Measurements from ENCODE around the gene KCNJ14.
A peak's percentile ranks its signal among the peaks of the same experiment; 100 is the strongest.

KCNJ14 gene

DNA sequence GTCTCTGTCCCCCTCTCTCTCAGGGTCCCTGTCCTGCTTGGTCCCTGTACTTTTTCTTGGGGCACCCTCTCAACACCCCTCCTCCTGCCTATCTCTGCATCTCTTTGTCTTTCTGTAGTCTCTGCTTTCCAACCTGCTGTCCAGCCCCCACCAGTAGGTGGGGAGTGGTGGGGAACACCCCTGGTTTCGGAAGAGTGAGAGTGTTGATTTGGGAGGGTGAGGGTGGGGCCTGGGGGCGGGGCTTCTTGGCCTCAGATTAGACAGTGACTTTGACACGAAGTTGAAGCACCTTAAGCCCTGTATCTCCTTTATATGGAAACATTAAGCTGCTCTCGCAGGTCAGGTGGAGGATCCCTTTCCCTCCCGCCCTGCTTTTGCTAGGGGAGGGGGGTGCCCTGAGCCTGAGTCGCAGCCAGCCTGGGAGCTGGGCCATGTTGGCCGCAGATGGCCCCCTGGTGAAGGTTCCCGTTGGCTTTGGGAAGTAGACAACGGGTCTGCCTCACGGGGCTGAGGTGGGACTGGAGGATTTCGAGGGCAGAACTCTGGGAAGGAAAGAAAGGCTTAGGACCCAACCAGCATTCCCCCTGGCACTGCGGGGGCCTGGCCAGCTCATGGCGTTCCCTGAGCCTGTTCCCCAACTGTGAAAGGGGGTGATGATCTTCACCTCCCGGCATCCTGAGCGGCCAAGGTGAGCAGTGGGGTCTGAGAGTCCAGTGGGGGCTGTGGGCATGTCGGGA is at the start of gene KCNJ14:
Gene KCNJ14 (plus strand): TSS at position 404 of the 737 bp plus-strand sequence. CDS start 6,151 bp downstream, outside the sequence.
- DNase-seq, result no peak

DNA sequence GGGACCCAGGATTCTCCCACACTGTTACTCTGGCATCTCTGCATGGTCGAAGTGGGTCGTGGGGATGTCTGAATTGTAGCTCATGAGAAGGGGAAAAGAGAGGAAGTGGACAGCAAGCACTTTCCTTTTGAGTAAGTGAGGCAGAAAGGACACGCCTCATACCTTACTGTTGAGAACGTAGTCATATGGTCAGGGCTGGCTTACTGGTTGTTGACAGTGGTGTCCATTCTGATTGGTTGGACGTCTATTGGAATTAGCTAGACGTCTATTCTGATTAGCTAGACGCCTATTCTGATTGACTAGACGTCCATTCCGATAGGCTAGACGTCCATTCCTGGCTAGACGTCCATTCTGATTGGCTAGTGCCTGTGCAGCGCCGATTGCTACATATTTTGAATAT is 49.5 kb upstream of the KCNJ14 start:
- no peak for DNase-seq

- DNase-seq, result no peak
These were observed 41.3 kb upstream of the KCNJ14 start for GRCh38 chr19:48413879-48414587.

DNA sequence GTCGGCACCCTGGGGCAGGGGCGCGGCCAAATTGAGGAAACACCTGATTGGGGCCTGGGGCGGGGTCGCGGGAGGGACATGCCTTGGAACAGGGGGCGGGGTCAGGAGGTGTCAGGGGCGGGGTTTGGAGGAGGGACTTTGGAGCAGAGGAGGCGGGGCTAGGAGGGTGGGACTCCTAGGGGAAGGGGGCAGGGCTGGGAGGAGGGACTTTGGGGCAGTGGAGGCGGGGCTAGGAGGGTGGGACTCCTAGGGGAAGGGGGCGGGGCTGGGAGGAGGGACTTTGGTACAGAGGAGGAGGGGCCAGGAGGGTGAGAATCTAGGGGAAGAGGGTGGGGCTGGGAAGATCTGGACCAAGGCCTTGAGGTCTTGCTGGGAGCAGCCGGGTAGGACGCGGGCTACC is 40.0 kb upstream of the KCNJ14 start:
- DNase-seq, result no peak

GRCh38 chr19:48415806-48416221 is 39.6 kb upstream of the KCNJ14 start:
- DNase-seq, result no peak

DNA sequence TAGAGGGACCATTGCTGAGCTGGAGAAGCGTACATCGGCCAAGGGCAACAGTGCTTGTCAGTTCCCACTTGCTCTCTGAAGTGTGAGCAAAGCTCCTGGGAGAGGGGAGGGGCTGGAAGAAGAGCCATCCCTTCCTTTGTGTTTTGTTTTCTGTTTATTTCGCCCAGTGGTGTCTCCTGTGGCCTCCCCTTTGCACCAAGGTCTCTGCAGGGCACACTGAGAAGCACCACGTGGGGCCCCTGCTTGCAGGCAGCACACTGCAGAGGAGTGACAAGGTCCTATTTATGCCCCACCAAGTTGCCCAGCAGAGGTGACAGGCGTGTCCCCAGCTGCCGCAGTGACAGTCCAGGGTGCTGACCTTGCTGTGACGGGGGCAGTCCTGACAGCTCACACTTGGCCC is 38.0 kb upstream of the KCNJ14 start:
- DNase-seq, result no peak

- no peak for DNase-seq
These were observed 36.9 kb upstream of the KCNJ14 start for GRCh38 chr19:48418317-48419064.

- no peak for DNase-seq
These were observed 36.0 kb upstream of the KCNJ14 start for GRCh38 chr19:48419158-48419920.

DNA sequence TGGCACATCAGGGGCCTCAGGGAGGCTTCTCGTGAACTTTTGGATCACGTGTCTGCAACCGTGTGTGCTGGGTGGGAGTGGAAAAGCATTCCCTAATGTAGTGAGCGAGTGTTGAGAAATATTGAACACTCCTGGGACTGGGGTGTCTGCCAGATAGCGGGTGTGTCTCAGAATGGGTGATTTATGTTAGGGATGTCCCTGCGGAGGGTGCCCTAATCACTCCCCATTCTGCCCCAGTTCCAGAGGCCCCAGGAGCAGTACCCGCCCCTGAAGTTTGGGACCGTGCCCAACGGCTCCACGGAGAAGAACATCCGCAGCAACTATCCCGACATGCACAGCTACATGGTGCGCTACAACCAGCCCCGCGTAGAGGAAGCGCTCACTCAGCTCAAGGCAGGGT is 33.8 kb upstream of the KCNJ14 start:
- DNase-seq, result no peak

DNA sequence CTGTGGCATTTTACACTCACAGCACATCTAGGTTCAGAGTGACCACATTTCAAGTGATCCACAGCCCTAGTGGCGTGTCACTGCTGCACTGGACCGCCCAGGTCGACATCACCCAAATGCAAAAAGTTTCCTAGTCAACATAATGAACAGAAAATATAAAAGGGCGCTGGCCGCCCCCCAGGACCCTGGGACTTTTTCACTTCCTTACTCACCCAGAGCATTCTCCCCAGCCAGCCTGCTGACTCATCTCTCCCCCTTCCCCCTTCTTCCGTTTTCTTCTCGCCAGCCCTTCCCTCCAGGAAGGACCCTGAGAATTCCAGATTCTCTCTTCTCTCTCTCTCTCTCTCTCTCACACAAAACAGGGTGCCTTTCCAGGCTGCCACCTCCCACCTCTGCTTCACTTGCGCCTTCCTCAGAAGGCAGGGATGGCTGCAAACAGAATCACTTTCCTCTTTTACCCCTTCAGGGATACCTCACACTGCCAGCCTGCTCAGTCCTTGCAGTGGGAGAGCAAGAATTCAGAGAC is 30.6 kb upstream of the KCNJ14 start:
- DNase-seq, result no peak

DNA sequence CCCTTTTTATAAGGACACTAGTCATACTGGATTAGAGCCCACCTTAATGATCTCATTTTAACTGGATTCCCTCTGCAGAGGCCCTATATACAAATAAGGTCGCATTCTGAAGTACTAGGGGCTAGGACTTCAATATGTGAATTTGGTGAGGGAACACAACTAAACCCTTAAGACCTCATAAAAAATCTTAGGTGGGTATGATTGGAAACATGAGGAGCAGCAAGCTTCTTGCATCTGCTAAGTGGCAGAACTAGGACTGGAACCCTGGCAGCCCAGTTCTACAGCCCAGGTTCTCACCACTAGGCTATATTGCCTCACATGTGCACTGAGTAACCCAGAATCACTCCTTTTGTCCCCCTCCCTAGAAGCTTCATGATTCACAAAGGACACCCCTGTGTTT is 26.7 kb upstream of the KCNJ14 start:
- DNase-seq, result no peak

GRCh38 chr19:48433337-48433736 is 22.0 kb upstream of the KCNJ14 start:
- DNase-seq, result no peak

DNA sequence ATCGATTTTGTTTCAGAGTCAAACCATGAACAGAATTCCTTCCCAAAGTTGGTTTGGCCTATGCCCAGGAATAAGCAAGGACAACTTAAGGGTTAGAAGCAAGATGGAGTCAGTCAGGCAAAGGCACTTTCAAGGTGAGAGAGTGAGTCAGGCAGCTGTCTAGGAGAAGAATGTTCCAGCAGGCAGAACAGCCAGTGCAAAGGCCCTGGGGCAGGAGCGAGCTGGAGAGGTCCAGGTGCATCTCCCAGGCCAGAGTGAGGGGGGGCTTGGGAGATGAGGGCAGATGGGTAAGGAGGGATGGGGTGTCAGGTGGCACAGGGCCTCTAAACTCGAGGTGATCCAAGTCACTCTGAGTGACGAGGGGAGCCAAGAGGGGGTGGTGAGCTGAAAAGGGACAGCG is 18.8 kb upstream of the KCNJ14 start:
- no peak for DNase-seq

- DNase-seq, result no peak
These were observed 13.9 kb upstream of the KCNJ14 start for GRCh38 chr19:48441360-48442050.

DNA sequence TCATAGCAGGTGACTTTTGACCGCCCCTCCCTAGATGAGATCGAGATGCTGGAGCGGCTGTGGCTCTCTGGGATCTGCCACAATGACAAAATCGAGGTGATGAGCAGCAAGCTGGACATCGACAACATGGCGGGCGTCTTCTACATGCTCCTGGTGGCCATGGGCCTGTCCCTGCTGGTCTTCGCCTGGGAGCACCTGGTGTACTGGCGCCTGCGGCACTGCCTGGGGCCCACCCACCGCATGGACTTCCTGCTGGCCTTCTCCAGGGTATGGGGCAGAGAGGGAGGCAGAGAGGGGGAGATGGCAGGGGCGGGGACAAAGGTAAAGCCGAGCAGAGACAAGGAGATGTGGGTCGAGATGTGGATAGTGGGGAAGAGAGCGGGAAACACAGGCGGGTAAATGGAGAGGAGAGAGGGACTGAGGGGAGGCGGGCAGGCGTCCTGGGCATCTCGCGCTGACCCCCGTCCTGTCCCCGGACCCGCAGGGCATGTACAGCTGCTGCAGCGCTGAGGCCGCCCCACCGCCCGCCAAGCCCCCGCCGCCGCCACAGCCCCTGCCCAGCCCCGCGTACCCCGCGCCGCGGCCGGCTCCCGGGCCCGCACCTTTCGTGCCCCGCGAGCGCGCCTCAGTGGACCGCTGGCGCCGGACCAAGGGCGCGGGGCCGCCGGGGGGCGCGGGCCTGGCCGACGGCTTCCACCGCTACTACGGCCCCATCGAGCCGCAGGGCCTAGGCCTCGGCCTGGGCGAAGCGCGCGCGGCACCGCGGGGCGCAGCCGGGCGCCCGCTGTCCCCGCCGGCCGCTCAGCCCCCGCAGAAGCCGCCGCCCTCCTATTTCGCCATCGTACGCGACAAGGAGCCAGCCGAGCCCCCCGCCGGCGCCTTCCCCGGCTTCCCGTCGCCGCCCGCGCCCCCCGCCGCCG is 13.0 kb upstream of the KCNJ14 start:
- no peak for DNase-seq

- DNase-seq, result peak; percentile 47
These were observed 12.1 kb upstream of the KCNJ14 start for GRCh38 chr19:48443256-48443655.

DNA sequence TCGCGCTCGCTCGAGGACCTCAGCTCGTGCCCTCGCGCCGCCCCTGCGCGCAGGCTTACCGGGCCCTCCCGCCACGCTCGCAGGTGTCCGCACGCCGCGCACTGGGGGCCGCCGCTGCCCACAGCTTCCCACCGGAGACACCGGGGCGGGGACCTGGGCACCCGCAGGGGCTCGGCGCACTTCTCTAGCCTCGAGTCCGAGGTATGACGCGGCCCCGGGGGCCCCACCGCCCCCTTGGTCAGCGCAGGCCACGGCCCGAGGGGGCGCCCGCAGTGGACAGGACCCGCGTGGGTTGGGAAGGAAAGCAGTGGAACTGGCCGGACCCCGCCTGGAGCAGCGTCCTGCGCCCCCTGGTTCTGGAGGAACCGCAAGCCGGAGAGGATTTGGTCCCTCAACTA is 11.6 kb upstream of the KCNJ14 start:
- DNase-seq, result no peak

GRCh38 chr19:48444129-48444935 is 11.0 kb upstream of the KCNJ14 start:
- DNase-seq, result no peak

DNA sequence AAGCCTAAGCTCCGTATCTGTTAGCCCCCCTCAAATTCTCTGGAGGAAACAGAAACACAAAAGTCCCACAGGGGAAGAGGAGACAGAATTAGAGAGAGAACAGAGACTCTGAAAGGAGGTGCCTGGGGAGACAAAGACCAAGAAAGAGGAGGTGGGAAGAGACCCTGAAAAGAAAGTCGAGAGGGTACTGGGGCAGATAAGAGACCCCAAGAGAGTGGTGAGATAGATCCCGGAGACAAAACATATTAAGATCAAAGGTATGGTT is 10.5 kb upstream of the KCNJ14 start:
- no peak for DNase-seq

DNA sequence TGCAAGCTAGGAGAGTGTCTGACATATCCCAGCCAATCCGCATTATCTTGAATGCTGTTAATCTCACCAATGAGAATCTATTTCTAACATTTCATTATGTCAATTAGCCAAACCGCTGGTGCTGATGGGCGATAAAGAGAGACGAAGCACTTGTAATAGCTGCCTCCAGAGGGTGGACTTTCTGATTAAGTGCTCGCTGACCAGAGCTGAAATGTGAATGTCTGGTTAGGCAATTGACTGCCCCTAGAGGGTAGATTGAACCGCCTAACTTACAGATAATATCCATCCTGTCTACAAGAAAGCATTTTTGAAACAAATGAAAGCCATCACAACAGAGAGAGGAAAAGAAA is 10.1 kb upstream of the KCNJ14 start:
- peak; percentile 70 for DNase-seq

All from NCI-H1105 (cell line).